NCI-H748 (cell line): ENCODE data around the gene RGPD3.
"Not testable (repeated sequence)": the region's sequence is repeated elsewhere in the genome, so short reads cannot be mapped to it uniquely, and the experiment has no call there.

ENCODE experiments used
- DNase-seq: peaks from one replicate; lab custom pipeline; 2025; ENCODE audit not compliant: unreplicated experiment; lab: John Stamatoyannopoulos, UW

RGPD3 gene

GRCh38 chr2:106486551-106487385, 18.6 kb upstream of the RGPD3 start, which contains the start of gene CD8B2:
Gene CD8B2, plus strand, starts transcription at chr2:106487364. Its CDS starts 63 bp downstream, at chr2:106487427.
- not testable (repeated sequence) for DNase-seq

- not testable (repeated sequence) for DNase-seq
Observed at GRCh38 chr2:106479563-106479962, 11.3 kb upstream of the RGPD3 start.

GRCh38 chr2:106477647-106478046, 9.4 kb upstream of the RGPD3 start:
- not testable (repeated sequence) for DNase-seq

- DNase-seq: not testable (repeated sequence)
Observed at GRCh38 chr2:106470658-106471057, 2.4 kb upstream of the RGPD3 start.

GRCh38 chr2:106467516-106467915, 697 bp downstream of the RGPD3 start:
- DNase-seq: not testable (repeated sequence)

GRCh38 chr2:106461882-106462281, 6.3 kb downstream of the RGPD3 start:
- DNase-seq: not testable (repeated sequence)

- not testable (repeated sequence) for DNase-seq
Observed at GRCh38 chr2:106390680-106391079, 77.5 kb downstream of the RGPD3 start.

GRCh38 chr2:106388814-106389410, 79.3 kb downstream of the RGPD3 start:
- not testable (repeated sequence) for DNase-seq

GRCh38 chr2:106384548-106384947, 83.7 kb downstream of the RGPD3 start:
- DNase-seq: not testable (repeated sequence)

- DNase-seq: not testable (repeated sequence)
Observed at GRCh38 chr2:106381867-106382266, 86.3 kb downstream of the RGPD3 start.

GRCh38 chr2:106379567-106379966, 88.6 kb downstream of the RGPD3 start:
- not testable (repeated sequence) for DNase-seq

GRCh38 chr2:106369182-106369581, 99.0 kb downstream of the RGPD3 start:
- not testable (repeated sequence) for DNase-seq

- no peak for DNase-seq
Observed at GRCh38 chr2:106366204-106366885, 101.9 kb downstream of the RGPD3 start.

GRCh38 chr2:106363791-106364190, 104.4 kb downstream of the RGPD3 start:
- no peak for DNase-seq

GRCh38 chr2:106362789-106363188, 105.4 kb downstream of the RGPD3 start:
- no peak for DNase-seq

- no peak for DNase-seq
Observed at GRCh38 chr2:106359512-106359911, 108.7 kb downstream of the RGPD3 start.

- no peak for DNase-seq
Observed at GRCh38 chr2:106358521-106358920, 109.7 kb downstream of the RGPD3 start.

- no peak for DNase-seq
Observed at GRCh38 chr2:106358081-106358480, 110.1 kb downstream of the RGPD3 start.

- no peak for DNase-seq
Observed at GRCh38 chr2:106356291-106356690, 111.9 kb downstream of the RGPD3 start.

- no peak for DNase-seq
Observed at GRCh38 chr2:106353676-106354075, 114.5 kb downstream of the RGPD3 start.

- DNase-seq: no peak
Observed at GRCh38 chr2:106350980-106351379, 117.2 kb downstream of the RGPD3 start.

GRCh38 chr2:106344302-106344701, 123.9 kb downstream of the RGPD3 start:
- DNase-seq: no peak
